ENCODE measurements around the gene HHIP. TPM values are rescaled to one million over a fixed set of nuclear protein-coding genes. Genes with fewer than 3 reads are reported as not detected.

HHIP gene
- total and polyA plus RNA-seq, 7 donors, result 0.01 to 0.56 (median 0.18) TPM; not detected in 1

GRCh38 chr4:144729175-144729574, 83.2 kb downstream of the HHIP start:
- DNase-seq (no peak), ATAC-seq (no peak)
- Histone ChIP-seq H3K27me3 (ENCODE audit: insufficient read depth in 3 of 3, low read length in 2 of 3) (no peaks in the 10 kb centered on the region), H3K27ac (no peak overlapping the region), H3K4me1 (no peaks in the 10 kb centered on the region), H3K4me3 (no peak overlapping the region), H3K36me3 (ENCODE audit: insufficient read depth in 1 of 2, low read depth in 1 of 2) (no peaks in the 10 kb centered on the region), H3K9me3 (no peaks in the 10 kb centered on the region)
- 31 to 47% (median 32%) methylated on average over 2 of the region's 2 CpGs for WGBS, 3 donors
- TF ChIP-seq CTCF (IDR thresholded peaks at IDR 0.05), result no peak
- intact Hi-C loops (cut with DNase I), result no loop called here

- H3K36me3 ChIP-seq (ENCODE audit: insufficient read depth in 1 of 2, low read depth in 1 of 2), result no peaks in the 10 kb centered on the region
- no peak for ATAC-seq
- no peaks in the 10 kb centered on the region for H3K9me3 ChIP-seq
- no peaks in the 10 kb centered on the region for H3K4me1 ChIP-seq
- no peaks in the 10 kb centered on the region for H3K27me3 ChIP-seq (ENCODE audit: insufficient read depth in 3 of 3, low read length in 2 of 3)
- no peak for TF ChIP-seq CTCF (IDR thresholded peaks at IDR 0.05)
- intact Hi-C loops (cut with DNase I), result no loop called here
- WGBS, 3 donors, result 71 to 91% (median 83%) methylated on average over 4 of the region's 4 CpGs
- H3K4me3 ChIP-seq, result no peak overlapping the region
- no peak for DNase-seq
- no peak overlapping the region for H3K27ac ChIP-seq
Measured at GRCh38 chr4:144732584-144733428, 86.8 kb downstream of the HHIP start.

GRCh38 chr4:144733566-144733965, 87.6 kb downstream of the HHIP start:
- DNase-seq (no peak), ATAC-seq (no peak)
- Histone ChIP-seq H3K4me3 (no peak overlapping the region), H3K27ac (no peak overlapping the region), H3K4me1 (no peaks in the 10 kb centered on the region), H3K36me3 (ENCODE audit: insufficient read depth in 1 of 2, low read depth in 1 of 2) (no peaks in the 10 kb centered on the region), H3K27me3 (ENCODE audit: insufficient read depth in 3 of 3, low read length in 2 of 3) (no peaks in the 10 kb centered on the region), H3K9me3 (no peaks in the 10 kb centered on the region)
- WGBS, 3 donors, result 85 to 89% (median 87%) methylated on average over 2 of the region's 2 CpGs
- no peak for TF ChIP-seq CTCF (IDR thresholded peaks at IDR 0.05)
- intact Hi-C loops (cut with DNase I), result no loop called here

- no peak overlapping the region for H3K4me3 ChIP-seq
- 54 to 57% (median 56%) methylated on average over 4 of the region's 4 CpGs for WGBS, 3 donors
- no peak for ATAC-seq
- no peaks in the 10 kb centered on the region for H3K27me3 ChIP-seq (ENCODE audit: insufficient read depth in 3 of 3, low read length in 2 of 3)
- intact Hi-C loops (cut with DNase I), result no loop called here
- no peaks in the 10 kb centered on the region for H3K9me3 ChIP-seq
- H3K27ac ChIP-seq, result no peak overlapping the region
- no peak for DNase-seq
- no peaks in the 10 kb centered on the region for H3K36me3 ChIP-seq (ENCODE audit: insufficient read depth in 1 of 2, low read depth in 1 of 2)
- H3K4me1 ChIP-seq, result no peaks in the 10 kb centered on the region
- TF ChIP-seq CTCF (IDR thresholded peaks at IDR 0.05), result no peak
Measured at GRCh38 chr4:144734522-144734921, 88.6 kb downstream of the HHIP start.

- 71 to 76% (median 71%) methylated on average over 3 of the region's 3 CpGs for WGBS, 3 donors
- H3K36me3 ChIP-seq (ENCODE audit: insufficient read depth in 1 of 2, low read depth in 1 of 2), result no peaks in the 10 kb centered on the region
Measured at GRCh38 chr4:144738649-144739048, 92.7 kb downstream of the HHIP start.

More at GRCh38 chr4:144738649-144739048, 92.7 kb downstream of the HHIP start:
- no peaks in the 10 kb centered on the region for H3K27me3 ChIP-seq (ENCODE audit: insufficient read depth in 3 of 3, low read length in 2 of 3)
- no peak for ATAC-seq
- intact Hi-C loops (cut with DNase I), result no loop called here
- no peaks in the 10 kb centered on the region for H3K4me1 ChIP-seq
- H3K9me3 ChIP-seq, result no peaks in the 10 kb centered on the region
- no peak for TF ChIP-seq CTCF (IDR thresholded peaks at IDR 0.05)
- H3K27ac ChIP-seq, result no peak overlapping the region
- DNase-seq, result no peak
- no peak overlapping the region for H3K4me3 ChIP-seq

All from psoas muscle (tissue), 8 donors.